Liver (tissue), 9 donors: ENCODE measurements around the gene USP44. TPM values are rescaled to one million over a fixed set of nuclear protein-coding genes. Genes with fewer than 3 reads are reported as not detected.

Experiments
- DNase-seq: peaks from one replicate; pipeline ENCODE4 v3.0.0-alpha.2; 2017; ENCODE audit warnings: low spot score
- H3K27ac ChIP-seq, 2 donors: one replicate each; pipeline ENCODE4 v1.7.0; 2013; ENCODE audit warnings: inconsistent platforms in 2 of 2, low read length in 2 of 2, control low read depth in 1 of 2, low read depth in 1 of 2, mild to moderate bottlenecking in 1 of 2
- H3K27me3 ChIP-seq, 4 donors: one replicate each; pipeline versions ENCODE4 v1.6.1 to v1.7.0; 2013; ENCODE audit warnings: low read length in 3 of 4, inconsistent platforms in 1 of 4, mild to moderate bottlenecking in 1 of 4, moderate library complexity in 1 of 4; ENCODE audit not compliant: control insufficient read depth in 4 of 4, insufficient read depth in 4 of 4
- H3K36me3 ChIP-seq, 4 donors: one replicate each; pipeline versions ENCODE4 v1.6.1 to v1.7.0; 2013; ENCODE audit warnings: low read length in 3 of 4, mild to moderate bottlenecking in 3 of 4, low read depth in 1 of 4, moderate library complexity in 1 of 4; ENCODE audit not compliant: control insufficient read depth in 4 of 4, insufficient read depth in 3 of 4
- H3K4me1 ChIP-seq, 4 donors: one replicate each; pipeline versions ENCODE4 v1.6.1 to v1.7.0; 2013; ENCODE audit warnings: low read length in 3 of 4, mild to moderate bottlenecking in 3 of 4, moderate library complexity in 1 of 4; ENCODE audit not compliant: control insufficient read depth in 4 of 4, insufficient read depth in 4 of 4
- H3K4me3 ChIP-seq, 3 donors: one replicate each; pipeline versions ENCODE4 v1.6.1 to v1.7.0; 2013; ENCODE audit warnings: low read length in 3 of 3, control low read depth in 1 of 3, low read depth in 1 of 3, mild to moderate bottlenecking in 1 of 3
- H3K9ac ChIP-seq, 2 donors: one replicate each; pipeline ENCODE4 v1.7.0; 2013; ENCODE audit warnings: low read length in 2 of 2, mild to moderate bottlenecking in 2 of 2, moderate library complexity in 2 of 2, control low read depth in 1 of 2, low read depth in 1 of 2
- H3K9me3 ChIP-seq, 4 donors: one replicate each; pipeline versions ENCODE4 v1.6.1 to v1.7.0; 2013; ENCODE audit warnings: low read length in 3 of 4; ENCODE audit not compliant: control insufficient read depth in 4 of 4
- EGR1 ChIP-seq, 2 donors: IDR thresholded peaks; 2 replicates each; pipeline ENCODE4 v1.6.1; 2016 to 2018; ENCODE audit warnings: antibody characterized with exemption in 2 of 2, low read depth in 2 of 2
- FOXA1 ChIP-seq: IDR thresholded peaks from 2 replicates; pipeline ENCODE4 v1.6.1; 2016; ENCODE audit warnings: antibody characterized with exemption
- FOXA2 ChIP-seq: IDR thresholded peaks from 2 replicates; pipeline ENCODE4 v1.6.1; 2016; ENCODE audit warnings: antibody characterized with exemption
- GABPA ChIP-seq, 2 donors: IDR thresholded peaks in 1 of 2; conservative IDR thresholded peaks in 1 of 2; 2 replicates each; pipeline ENCODE4 v1.6.1; 2016; ENCODE audit warnings: antibody characterized with exemption in 2 of 2, mild to moderate bottlenecking in 1 of 2, moderate library complexity in 1 of 2
- HNF4A ChIP-seq, 2 donors: conservative IDR thresholded peaks; 2 replicates each; pipeline ENCODE4 v1.6.1; 2016; ENCODE audit warnings: antibody characterized with exemption in 2 of 2, mild to moderate bottlenecking in 2 of 2
- HNF4G ChIP-seq: IDR thresholded peaks from 2 replicates; pipeline ENCODE4 v1.6.1; 2016; ENCODE audit warnings: antibody characterized with exemption
- JUND ChIP-seq, 2 donors: IDR thresholded peaks; 2 replicates each; pipeline ENCODE4 v1.6.1; 2016; ENCODE audit warnings: antibody characterized with exemption in 2 of 2
- MAX ChIP-seq: IDR thresholded peaks from 2 replicates; pipeline ENCODE4 v1.6.1; 2016; ENCODE audit warnings: antibody characterized with exemption
- NR2F2 ChIP-seq: IDR thresholded peaks from 2 replicates; pipeline ENCODE4 v1.6.1; 2016; ENCODE audit warnings: antibody characterized with exemption
- RAD21 ChIP-seq, 2 donors: IDR thresholded peaks; 2 replicates each; pipeline ENCODE4 v1.6.1; 2016; ENCODE audit warnings: antibody characterized with exemption in 2 of 2, mild to moderate bottlenecking in 2 of 2
- RXRA ChIP-seq, 2 donors: IDR thresholded peaks; 2 replicates each; pipeline ENCODE4 v1.6.1; 2017 to 2018; ENCODE audit warnings: antibody characterized with exemption in 2 of 2, mild to moderate bottlenecking in 1 of 2
- SP1 ChIP-seq: IDR thresholded peaks from 2 replicates; pipeline ENCODE4 v1.6.1; 2018; ENCODE audit warnings: antibody characterized with exemption, mild to moderate bottlenecking
- TAF1 ChIP-seq: conservative IDR thresholded peaks from 2 replicates; pipeline ENCODE4 v1.6.1; 2016; ENCODE audit warnings: antibody characterized with exemption, mild to moderate bottlenecking
- YY1 ChIP-seq: IDR thresholded peaks from 2 replicates; pipeline ENCODE4 v1.6.1; 2016; ENCODE audit warnings: antibody characterized with exemption, mild to moderate bottlenecking
- WGBS: extraction: QIAGEN DNeasy Blood & Tissue Kit; methylation state at CpG from one replicate; pipeline ENCODE4 v1.1.7; 2013; 5-methylcytosine and 5-hydroxymethylcytosine counted together
- polyA plus RNA-seq, 2 donors: library from polyadenylated mRNA; stranded (reverse) in 1 of 2; unstranded in 1 of 2; fragments of 200-250 nt in 1 of 2; fragments of >200 nt in 1 of 2; fragmentation: Nextera tagmentation in 1 of 2; extraction: Ambion mirVana in 1 of 2; gene quantifications; one replicate each; pipeline versions ENCODE4 v1.2.1 to v1.2.3, GENCODE V29; 2013 to 2015
- total RNA-seq, 2 donors: library from RNA; depleted of rRNA; stranded (reverse); fragments of >200 nt; gene quantifications; one replicate each; pipeline ENCODE4 v1.2.3, GENCODE V29; 2014
- TF ChIP-seq, protein P1 (sequence below): IDR thresholded peaks from 2 replicates; pipeline ENCODE4 v1.6.1; 2016; ENCODE audit warnings: antibody characterized with exemption, mild to moderate bottlenecking
- TF ChIP-seq, protein P2 (sequence below): fragments of 150-350 bp; IDR thresholded peaks from 2 replicates; pipeline ENCODE4 v1.5.1; 2017; ENCODE audit warnings: improper control_type of control experiment, low read depth, low read length; ENCODE audit not compliant: missing input control
- TF ChIP-seq, protein P3 (sequence below): IDR thresholded peaks from 2 replicates; pipeline ENCODE4 v1.6.1; 2016; ENCODE audit warnings: antibody characterized with exemption
- TF ChIP-seq, protein P4 (sequence below): IDR thresholded peaks from 2 replicates; pipeline ENCODE4 v1.6.1; 2016; ENCODE audit warnings: antibody characterized with exemption
- donor health status: healthy.
- donor health status: healthy.
- donor health status: healthy.
- donor health status: healthy.
- donor health status: healthy.

The USP44 gene
- total and polyA plus RNA-seq, 4 donors: 0.03 to 0.33 (median 0.14) TPM; not detected in 1

DNA sequence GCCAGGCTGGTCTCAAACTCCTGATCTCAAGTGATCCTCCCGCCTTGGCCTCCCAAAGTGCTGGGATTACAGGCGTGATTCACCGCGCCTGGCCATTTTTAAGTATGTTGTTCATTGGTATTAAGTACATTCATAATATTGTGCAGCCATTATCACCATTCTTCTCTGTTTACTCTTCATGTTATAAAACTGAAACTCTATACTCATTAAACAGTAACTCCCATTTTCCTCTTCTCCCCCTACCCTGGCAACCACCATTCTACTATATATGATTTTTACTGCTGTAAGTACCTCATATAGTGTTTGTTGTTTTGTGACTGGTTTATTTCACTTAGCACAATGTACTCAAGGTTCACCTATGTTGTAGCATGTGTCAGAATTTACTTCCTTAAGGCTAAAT is 54.2 kb downstream of the USP44 start:
- no peak overlapping the region for H3K9ac ChIP-seq
- H3K4me3 ChIP-seq: no peak overlapping the region
- H3K9me3 ChIP-seq: no peaks in the 10 kb centered on the region
- no peak for TF ChIP-seq SP1
- no peak for TF ChIP-seq RXRA (IDR thresholded peaks at IDR 0.05)
- TF ChIP-seq HNF4A (conservative IDR thresholded peaks at IDR 0.05): no peak
- TF ChIP-seq, protein P1, sequence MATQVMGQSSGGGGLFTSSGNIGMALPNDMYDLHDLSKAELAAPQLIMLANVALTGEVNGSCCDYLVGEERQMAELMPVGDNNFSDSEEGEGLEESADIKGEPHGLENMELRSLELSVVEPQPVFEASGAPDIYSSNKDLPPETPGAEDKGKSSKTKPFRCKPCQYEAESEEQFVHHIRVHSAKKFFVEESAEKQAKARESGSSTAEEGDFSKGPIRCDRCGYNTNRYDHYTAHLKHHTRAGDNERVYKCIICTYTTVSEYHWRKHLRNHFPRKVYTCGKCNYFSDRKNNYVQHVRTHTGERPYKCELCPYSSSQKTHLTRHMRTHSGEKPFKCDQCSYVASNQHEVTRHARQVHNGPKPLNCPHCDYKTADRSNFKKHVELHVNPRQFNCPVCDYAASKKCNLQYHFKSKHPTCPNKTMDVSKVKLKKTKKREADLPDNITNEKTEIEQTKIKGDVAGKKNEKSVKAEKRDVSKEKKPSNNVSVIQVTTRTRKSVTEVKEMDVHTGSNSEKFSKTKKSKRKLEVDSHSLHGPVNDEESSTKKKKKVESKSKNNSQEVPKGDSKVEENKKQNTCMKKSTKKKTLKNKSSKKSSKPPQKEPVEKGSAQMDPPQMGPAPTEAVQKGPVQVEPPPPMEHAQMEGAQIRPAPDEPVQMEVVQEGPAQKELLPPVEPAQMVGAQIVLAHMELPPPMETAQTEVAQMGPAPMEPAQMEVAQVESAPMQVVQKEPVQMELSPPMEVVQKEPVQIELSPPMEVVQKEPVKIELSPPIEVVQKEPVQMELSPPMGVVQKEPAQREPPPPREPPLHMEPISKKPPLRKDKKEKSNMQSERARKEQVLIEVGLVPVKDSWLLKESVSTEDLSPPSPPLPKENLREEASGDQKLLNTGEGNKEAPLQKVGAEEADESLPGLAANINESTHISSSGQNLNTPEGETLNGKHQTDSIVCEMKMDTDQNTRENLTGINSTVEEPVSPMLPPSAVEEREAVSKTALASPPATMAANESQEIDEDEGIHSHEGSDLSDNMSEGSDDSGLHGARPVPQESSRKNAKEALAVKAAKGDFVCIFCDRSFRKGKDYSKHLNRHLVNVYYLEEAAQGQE: no peak
- TF ChIP-seq FOXA2: no peak
- TF ChIP-seq HNF4G: no peak
- TF ChIP-seq, protein P2, sequence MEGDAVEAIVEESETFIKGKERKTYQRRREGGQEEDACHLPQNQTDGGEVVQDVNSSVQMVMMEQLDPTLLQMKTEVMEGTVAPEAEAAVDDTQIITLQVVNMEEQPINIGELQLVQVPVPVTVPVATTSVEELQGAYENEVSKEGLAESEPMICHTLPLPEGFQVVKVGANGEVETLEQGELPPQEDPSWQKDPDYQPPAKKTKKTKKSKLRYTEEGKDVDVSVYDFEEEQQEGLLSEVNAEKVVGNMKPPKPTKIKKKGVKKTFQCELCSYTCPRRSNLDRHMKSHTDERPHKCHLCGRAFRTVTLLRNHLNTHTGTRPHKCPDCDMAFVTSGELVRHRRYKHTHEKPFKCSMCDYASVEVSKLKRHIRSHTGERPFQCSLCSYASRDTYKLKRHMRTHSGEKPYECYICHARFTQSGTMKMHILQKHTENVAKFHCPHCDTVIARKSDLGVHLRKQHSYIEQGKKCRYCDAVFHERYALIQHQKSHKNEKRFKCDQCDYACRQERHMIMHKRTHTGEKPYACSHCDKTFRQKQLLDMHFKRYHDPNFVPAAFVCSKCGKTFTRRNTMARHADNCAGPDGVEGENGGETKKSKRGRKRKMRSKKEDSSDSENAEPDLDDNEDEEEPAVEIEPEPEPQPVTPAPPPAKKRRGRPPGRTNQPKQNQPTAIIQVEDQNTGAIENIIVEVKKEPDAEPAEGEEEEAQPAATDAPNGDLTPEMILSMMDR: no peak
- TF ChIP-seq, protein P3, sequence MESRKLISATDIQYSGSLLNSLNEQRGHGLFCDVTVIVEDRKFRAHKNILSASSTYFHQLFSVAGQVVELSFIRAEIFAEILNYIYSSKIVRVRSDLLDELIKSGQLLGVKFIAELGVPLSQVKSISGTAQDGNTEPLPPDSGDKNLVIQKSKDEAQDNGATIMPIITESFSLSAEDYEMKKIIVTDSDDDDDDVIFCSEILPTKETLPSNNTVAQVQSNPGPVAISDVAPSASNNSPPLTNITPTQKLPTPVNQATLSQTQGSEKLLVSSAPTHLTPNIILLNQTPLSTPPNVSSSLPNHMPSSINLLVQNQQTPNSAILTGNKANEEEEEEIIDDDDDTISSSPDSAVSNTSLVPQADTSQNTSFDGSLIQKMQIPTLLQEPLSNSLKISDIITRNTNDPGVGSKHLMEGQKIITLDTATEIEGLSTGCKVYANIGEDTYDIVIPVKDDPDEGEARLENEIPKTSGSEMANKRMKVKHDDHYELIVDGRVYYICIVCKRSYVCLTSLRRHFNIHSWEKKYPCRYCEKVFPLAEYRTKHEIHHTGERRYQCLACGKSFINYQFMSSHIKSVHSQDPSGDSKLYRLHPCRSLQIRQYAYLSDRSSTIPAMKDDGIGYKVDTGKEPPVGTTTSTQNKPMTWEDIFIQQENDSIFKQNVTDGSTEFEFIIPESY: no peak
- no peak for TF ChIP-seq MAX
- TF ChIP-seq FOXA1: no peak
- TF ChIP-seq, protein P4, sequence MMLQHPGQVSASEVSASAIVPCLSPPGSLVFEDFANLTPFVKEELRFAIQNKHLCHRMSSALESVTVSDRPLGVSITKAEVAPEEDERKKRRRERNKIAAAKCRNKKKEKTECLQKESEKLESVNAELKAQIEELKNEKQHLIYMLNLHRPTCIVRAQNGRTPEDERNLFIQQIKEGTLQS: no peak
- no peak for TF ChIP-seq YY1
- TF ChIP-seq TAF1: no peak
- no peak for TF ChIP-seq GABPA (IDR thresholded peaks at IDR 0.05 in 1 of 2, conservative IDR thresholded peaks at IDR 0.05 in 1 of 2)
- TF ChIP-seq NR2F2: no peak
- TF ChIP-seq EGR1 (IDR thresholded peaks at IDR 0.05; ENCODE audit: low read depth in 2 of 2): no peak
- TF ChIP-seq JUND (IDR thresholded peaks at IDR 0.05): no peak
- TF ChIP-seq RAD21 (IDR thresholded peaks at IDR 0.05): no peak
- peaks cover 5 to 56% (median 42%) of the 10 kb centered on the region in 4 donors for H3K36me3 ChIP-seq
- DNase-seq: no peak
- H3K4me1 ChIP-seq: peaks cover 0 to 2% (median 0%) of the 10 kb centered on the region in 4 donors
- H3K27me3 ChIP-seq: no peaks in the 10 kb centered on the region
- 98% methylated on average over 4 of the region's 4 CpGs for WGBS
- H3K27ac ChIP-seq: no peak overlapping the region
